Fibroblast of lung (primary cell): ENCODE results near the gene MYLK. TPM values are rescaled to one million over a fixed set of nuclear protein-coding genes. Genes with fewer than 3 reads are reported as not detected.

Experiments used
- DNase-seq, 2 donors: peaks; one replicate each; pipeline versions ENCODE4 v3.0.0 to v3.0.0-alpha.2; 2010; ENCODE audit warnings: low read depth in 2 of 2
- H2AFZ ChIP-seq: 2 replicates; pipeline ENCODE4 v1.5.1; 2012; ENCODE audit warnings: low read length, control low read depth, inconsistent platforms
- H3K27ac ChIP-seq: 2 replicates; pipeline ENCODE4 v1.5.1; 2011; ENCODE audit warnings: low read length, control low read depth; ENCODE audit not compliant: insufficient read depth
- H3K27me3 ChIP-seq: 2 replicates; pipeline ENCODE4 v1.5.1; 2011; ENCODE audit warnings: mild to moderate bottlenecking, low read length; ENCODE audit not compliant: control insufficient read depth, insufficient read depth
- H3K36me3 ChIP-seq: 2 replicates; pipeline ENCODE4 v1.5.1; 2011; ENCODE audit warnings: low read length; ENCODE audit not compliant: control insufficient read depth, insufficient read depth
- H3K4me1 ChIP-seq: 2 replicates; pipeline ENCODE4 v1.5.1; 2011; ENCODE audit warnings: low read length; ENCODE audit not compliant: control insufficient read depth, insufficient read depth; ENCODE audit errors: extremely low read depth
- H3K4me2 ChIP-seq: 2 replicates; pipeline ENCODE4 v1.5.1; 2011; ENCODE audit warnings: low read length, control low read depth; ENCODE audit not compliant: insufficient read depth; ENCODE audit errors: extremely low read depth
- H3K4me3 ChIP-seq, 4 experiments: fragments of 200-600 bp in 1 of 4; sonication (generic) in 1 of 4; replicated peaks in 1 of 4; 2 replicates each; pipeline ENCODE4 v1.5.1; 2011 to 2016; ENCODE audit warnings: low read length in 4 of 4, low read depth in 3 of 4, mild to moderate bottlenecking in 3 of 4, control low read depth in 2 of 4, inconsistent platforms in 1 of 4, mixed read lengths in 1 of 4; ENCODE audit not compliant: insufficient read depth in 1 of 4; ENCODE audit errors: control extremely low read depth in 1 of 4
- H3K79me2 ChIP-seq: 2 replicates; pipeline ENCODE4 v1.5.1; 2012; ENCODE audit warnings: mild to moderate bottlenecking, low read length, inconsistent platforms; ENCODE audit not compliant: control insufficient read depth, insufficient read depth
- H3K9ac ChIP-seq: 2 replicates; pipeline ENCODE4 v1.5.1; 2011; ENCODE audit warnings: mild to moderate bottlenecking, low read length, control low read depth; ENCODE audit not compliant: insufficient read depth
- H3K9me3 ChIP-seq: 2 replicates; pipeline ENCODE4 v1.5.1; 2012; ENCODE audit warnings: low read depth, low read length; ENCODE audit not compliant: control insufficient read depth, insufficient read depth
- H4K20me1 ChIP-seq: 2 replicates; pipeline ENCODE4 v1.5.1; 2011; ENCODE audit warnings: low read length; ENCODE audit not compliant: control insufficient read depth, insufficient read depth; ENCODE audit errors: extremely low read depth
- CTCF ChIP-seq, 2 donors: IDR thresholded peaks in 1 of 2; conservative IDR thresholded peaks in 1 of 2; 1 replicate in 1 of 2; 2 replicates in 1 of 2; pipeline ENCODE4 v1.5.1; 2011 to 2012; ENCODE audit warnings: low read length in 2 of 2, control low read depth in 1 of 2, inconsistent platforms in 1 of 2, low read depth in 1 of 2, mild to moderate bottlenecking in 1 of 2
- EZH2 ChIP-seq: IDR thresholded peaks from 2 replicates; pipeline ENCODE4 v1.5.1; 2012; ENCODE audit warnings: low read length, control low read depth, mild to moderate bottlenecking; ENCODE audit errors: missing control alignments
- polyA plus RNA-seq, 2 donors: library from polyadenylated mRNA; depleted of rRNA in 1 of 2; stranded (reverse) in 1 of 2; unstranded in 1 of 2; fragments of >200 nt; gene quantifications; 2 replicates each; pipeline ENCODE4 v1.2.1, GENCODE V29; 2011 to 2012; ENCODE audit warnings: missing spikeins in 1 of 2
- total RNA-seq: library from RNA; depleted of rRNA; stranded (reverse); fragments of >200 nt; gene quantifications from 2 replicates; pipeline ENCODE4 v1.2.1, GENCODE V29; 2014

The MYLK gene
- total and polyA plus RNA-seq, 2 donors (not counting 1 experiment from before 2014, with no cell fraction given), result 918 to 941 TPM

GRCh38 chr3:123864706-123865105 lies 19.4 kb downstream of the MYLK start:
- no peaks in the 10 kb centered on the region for H3K4me1 ChIP-seq
- no peak overlapping the region for H3K9ac ChIP-seq
- DNase-seq, result no peak
- H2AFZ ChIP-seq, result no peak overlapping the region
- H3K36me3 ChIP-seq, result peaks cover 4% of the 10 kb centered on the region
- TF ChIP-seq EZH2 (no peak), CTCF (conservative IDR thresholded peaks at IDR 0.05 in 1 of 2, IDR thresholded peaks at IDR 0.05 in 1 of 2; ENCODE audit: low read depth in 1 of 2, low read length in 2 of 2) (no peak)
- H3K27me3 ChIP-seq, result no peaks in the 10 kb centered on the region
- H3K9me3 ChIP-seq, result no peaks in the 10 kb centered on the region
- H3K27ac ChIP-seq, result no peak overlapping the region
- no peak overlapping the region for H3K4me2 ChIP-seq
- H3K79me2 ChIP-seq, result peaks cover 64% of the 10 kb centered on the region
- H3K4me3 ChIP-seq, result no peak overlapping the region
- no peaks in the 10 kb centered on the region for H4K20me1 ChIP-seq

DNA sequence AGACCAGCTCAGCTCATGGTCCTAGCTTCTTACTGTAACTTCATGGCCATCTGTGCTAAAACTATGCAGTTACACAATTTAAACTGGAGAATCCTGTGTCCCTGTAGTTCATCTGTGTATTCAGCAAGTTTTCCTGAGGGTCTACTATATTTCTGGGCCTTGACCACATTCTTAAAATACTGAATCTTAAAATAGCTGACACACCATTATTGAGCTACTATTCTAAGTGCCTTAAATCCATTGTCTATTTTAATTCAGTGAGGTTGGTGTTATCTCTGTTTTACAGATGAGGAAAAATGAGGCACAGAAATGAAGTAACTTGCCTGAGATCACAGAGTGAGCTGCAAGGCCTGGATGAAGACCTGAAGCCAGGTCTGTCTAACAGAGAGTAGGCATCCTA lies 22.0 kb downstream of the MYLK start:
- H2AFZ ChIP-seq, result no peak overlapping the region
- H3K79me2 ChIP-seq, result peaks cover 55% of the 10 kb centered on the region
- no peak overlapping the region for H3K4me2 ChIP-seq
- no peaks in the 10 kb centered on the region for H3K4me1 ChIP-seq
- H3K27me3 ChIP-seq, result no peaks in the 10 kb centered on the region
- H3K9me3 ChIP-seq, result no peaks in the 10 kb centered on the region
- no peak overlapping the region for H3K4me3 ChIP-seq
- no peaks in the 10 kb centered on the region for H4K20me1 ChIP-seq
- no peak for DNase-seq
- TF ChIP-seq EZH2, result no peak
- no peak for TF ChIP-seq CTCF (conservative IDR thresholded peaks at IDR 0.05 in 1 of 2, IDR thresholded peaks at IDR 0.05 in 1 of 2; ENCODE audit: low read depth in 1 of 2, low read length in 2 of 2)
- H3K36me3 ChIP-seq, result peaks cover 4% of the 10 kb centered on the region
- H3K9ac ChIP-seq, result no peak overlapping the region
- H3K27ac ChIP-seq, result no peak overlapping the region

- no peak overlapping the region for H3K4me2 ChIP-seq
- H3K4me3 ChIP-seq, result no peak overlapping the region
- H3K9me3 ChIP-seq, result no peaks in the 10 kb centered on the region
- H3K27me3 ChIP-seq, result no peaks in the 10 kb centered on the region
- no peak overlapping the region for H2AFZ ChIP-seq
- H3K4me1 ChIP-seq, result no peaks in the 10 kb centered on the region
- H4K20me1 ChIP-seq, result no peaks in the 10 kb centered on the region
- no peaks in the 10 kb centered on the region for H3K36me3 ChIP-seq
- no peak for DNase-seq
- peaks cover 51% of the 10 kb centered on the region for H3K79me2 ChIP-seq
- TF ChIP-seq EZH2 (no peak), CTCF (conservative IDR thresholded peaks at IDR 0.05 in 1 of 2, IDR thresholded peaks at IDR 0.05 in 1 of 2; ENCODE audit: low read depth in 1 of 2, low read length in 2 of 2) (no peak)
- no peak overlapping the region for H3K9ac ChIP-seq
- no peak overlapping the region for H3K27ac ChIP-seq
Observed at GRCh38 chr3:123861081-123861836, 22.9 kb downstream of the MYLK start.
